Measurements from ENCODE around the gene SLC25A26.

- TF ChIP-seq CTCF (IDR thresholded peaks at IDR 0.05) = no peak
- TF ChIP-seq EP300 (IDR thresholded peaks at IDR 0.05; ENCODE audit: low read depth) = no peak
- no peak for TF ChIP-seq POLR2AphosphoS5 (IDR thresholded peaks at IDR 0.05)
- no peak for TF ChIP-seq POLR2A (IDR thresholded peaks at IDR 0.05)
Observed at GRCh38 chr3:66367979-66368378, 147.2 kb downstream of the SLC25A26 start.

All from transverse colon (tissue), 4 donors.